DMS 273 (cell line): ENCODE data around the gene TAS2R16.

Experiments used
- DNase-seq: peaks from one replicate; lab custom pipeline; 2025; ENCODE audit not compliant: unreplicated experiment; lab: John Stamatoyannopoulos, UW

TAS2R16 gene

GRCh38 chr7:122995600-122995999 is at the start of gene TAS2R16:
Gene TAS2R16, minus strand, starts transcription at chr7:122995700. Its CDS starts 66 bp downstream, at chr7:122995634.
- DNase-seq: no peak

- DNase-seq: no peak
These were observed 48.1 kb upstream of the TAS2R16 start for GRCh38 chr7:123043642-123044041.

- no peak for DNase-seq
These were observed 45.6 kb upstream of the TAS2R16 start for GRCh38 chr7:123041101-123041500.

GRCh38 chr7:123039269-123039668 is 43.8 kb upstream of the TAS2R16 start:
- DNase-seq: no peak

- DNase-seq: no peak
These were observed 38.6 kb upstream of the TAS2R16 start for GRCh38 chr7:123034106-123034505.

- DNase-seq: no peak
These were observed 35.1 kb upstream of the TAS2R16 start for GRCh38 chr7:123030631-123031030.

GRCh38 chr7:123028339-123028738 is 32.8 kb upstream of the TAS2R16 start:
- DNase-seq: no peak

- no peak for DNase-seq
These were observed 30.8 kb upstream of the TAS2R16 start for GRCh38 chr7:123026251-123026650.

GRCh38 chr7:123024989-123025758 is 29.7 kb upstream of the TAS2R16 start:
- DNase-seq: no peak

- no peak for DNase-seq
These were observed 27.6 kb upstream of the TAS2R16 start for GRCh38 chr7:123023126-123023525.

GRCh38 chr7:123022576-123022975 is 27.1 kb upstream of the TAS2R16 start:
- DNase-seq: no peak

GRCh38 chr7:123012435-123012834 is 16.9 kb upstream of the TAS2R16 start:
- DNase-seq: no peak

- no peak for DNase-seq
These were observed 16.4 kb upstream of the TAS2R16 start for GRCh38 chr7:123011766-123012369.

GRCh38 chr7:123004931-123005330 is 9.4 kb upstream of the TAS2R16 start:
- no peak for DNase-seq

GRCh38 chr7:123003539-123004126 is 8.1 kb upstream of the TAS2R16 start:
- DNase-seq: no peak

GRCh38 chr7:122989577-122989976 is 5.9 kb downstream of the TAS2R16 start:
- no peak for DNase-seq

- no peak for DNase-seq
These were observed 6.5 kb downstream of the TAS2R16 start for GRCh38 chr7:122989041-122989440.

GRCh38 chr7:122988333-122988732 is 7.2 kb downstream of the TAS2R16 start:
- DNase-seq: no peak

GRCh38 chr7:122987463-122987862 is 8.0 kb downstream of the TAS2R16 start:
- no peak for DNase-seq

- no peak for DNase-seq
These were observed 11.5 kb downstream of the TAS2R16 start for GRCh38 chr7:122984021-122984420.

GRCh38 chr7:122983261-122983660 is 12.2 kb downstream of the TAS2R16 start:
- no peak for DNase-seq

- no peak for DNase-seq
These were observed 20.2 kb downstream of the TAS2R16 start for GRCh38 chr7:122975341-122975740.
